ENCODE data around the gene PRICKLE4.

PRICKLE4 gene

DNA sequence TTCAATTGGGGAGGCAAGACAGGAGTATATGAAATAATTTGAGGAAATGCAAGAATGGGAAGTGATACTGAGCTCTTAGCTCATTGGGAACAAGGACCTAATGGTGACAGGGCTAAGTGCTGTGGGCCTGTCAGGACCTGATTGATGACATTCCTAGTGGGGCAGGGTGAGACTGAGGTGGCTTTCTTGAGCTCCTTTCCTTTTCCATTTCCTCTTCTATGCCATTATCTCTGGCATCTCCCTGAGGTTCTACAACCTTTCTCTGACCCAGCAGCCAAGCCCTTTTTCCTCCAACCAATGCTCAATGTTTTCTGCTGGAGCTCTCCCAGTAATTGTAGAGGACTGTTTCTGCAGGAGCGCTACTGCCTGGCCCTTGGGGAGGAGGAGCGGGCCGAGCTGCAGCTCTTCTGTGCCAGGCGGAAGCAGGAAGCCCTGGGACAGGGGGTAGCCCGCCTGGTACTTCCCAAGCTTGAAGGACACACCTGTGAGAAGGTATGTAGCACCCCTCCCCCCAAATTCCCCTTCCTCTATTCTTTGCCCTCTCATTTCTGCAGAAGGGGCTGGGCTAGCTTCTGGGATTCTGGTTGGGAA, 4.1 kb downstream of the PRICKLE4 start:
- TF ChIP-seq, protein P1, sequence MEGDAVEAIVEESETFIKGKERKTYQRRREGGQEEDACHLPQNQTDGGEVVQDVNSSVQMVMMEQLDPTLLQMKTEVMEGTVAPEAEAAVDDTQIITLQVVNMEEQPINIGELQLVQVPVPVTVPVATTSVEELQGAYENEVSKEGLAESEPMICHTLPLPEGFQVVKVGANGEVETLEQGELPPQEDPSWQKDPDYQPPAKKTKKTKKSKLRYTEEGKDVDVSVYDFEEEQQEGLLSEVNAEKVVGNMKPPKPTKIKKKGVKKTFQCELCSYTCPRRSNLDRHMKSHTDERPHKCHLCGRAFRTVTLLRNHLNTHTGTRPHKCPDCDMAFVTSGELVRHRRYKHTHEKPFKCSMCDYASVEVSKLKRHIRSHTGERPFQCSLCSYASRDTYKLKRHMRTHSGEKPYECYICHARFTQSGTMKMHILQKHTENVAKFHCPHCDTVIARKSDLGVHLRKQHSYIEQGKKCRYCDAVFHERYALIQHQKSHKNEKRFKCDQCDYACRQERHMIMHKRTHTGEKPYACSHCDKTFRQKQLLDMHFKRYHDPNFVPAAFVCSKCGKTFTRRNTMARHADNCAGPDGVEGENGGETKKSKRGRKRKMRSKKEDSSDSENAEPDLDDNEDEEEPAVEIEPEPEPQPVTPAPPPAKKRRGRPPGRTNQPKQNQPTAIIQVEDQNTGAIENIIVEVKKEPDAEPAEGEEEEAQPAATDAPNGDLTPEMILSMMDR (conservative IDR thresholded peaks at IDR 0.05; ENCODE audit: low read depth, low read length) = no peak
- H3K4me3 ChIP-seq (ENCODE audit: low read length) = no peak overlapping the region
- no peak for DNase-seq (ENCODE audit: low read depth)

- no peak overlapping the region for H3K4me3 ChIP-seq (ENCODE audit: low read length)
- no peak for DNase-seq (ENCODE audit: low read depth)
- TF ChIP-seq, protein P1 (conservative IDR thresholded peaks at IDR 0.05; ENCODE audit: low read depth, low read length) = no peak
These were observed 4.7 kb downstream of the PRICKLE4 start for GRCh38 chr6:41785254-41785653.

GRCh38 chr6:41785689-41786450, 5.3 kb downstream of the PRICKLE4 start:
- TF ChIP-seq, protein P1 (conservative IDR thresholded peaks at IDR 0.05; ENCODE audit: low read depth, low read length) = no peak
- no peak for DNase-seq (ENCODE audit: low read depth)
- peak overlapping the region; percentile 55 for H3K4me3 ChIP-seq (ENCODE audit: low read length)

- TF ChIP-seq, protein P1 (conservative IDR thresholded peaks at IDR 0.05; ENCODE audit: low read depth, low read length) = peak; percentile 57
- peak overlapping the region; percentile 100 for H3K4me3 ChIP-seq (ENCODE audit: low read length)
- no peak for DNase-seq (ENCODE audit: low read depth)
These were observed 6.1 kb downstream of the PRICKLE4 start for GRCh38 chr6:41786451-41787218.

GRCh38 chr6:41787219-41787917, 6.8 kb downstream of the PRICKLE4 start, which contains the start of gene TOMM6:
Gene TOMM6, plus strand, starts transcription at chr6:41787694. Its CDS starts 4 bp downstream, at chr6:41787698.
- peak; percentile 75 for DNase-seq (ENCODE audit: low read depth)
- TF ChIP-seq, protein P1 (conservative IDR thresholded peaks at IDR 0.05; ENCODE audit: low read depth, low read length) = peak; percentile 77
- peak within 1 kb of the TSS; percentile 100 for H3K4me3 ChIP-seq (ENCODE audit: low read length)

DNA sequence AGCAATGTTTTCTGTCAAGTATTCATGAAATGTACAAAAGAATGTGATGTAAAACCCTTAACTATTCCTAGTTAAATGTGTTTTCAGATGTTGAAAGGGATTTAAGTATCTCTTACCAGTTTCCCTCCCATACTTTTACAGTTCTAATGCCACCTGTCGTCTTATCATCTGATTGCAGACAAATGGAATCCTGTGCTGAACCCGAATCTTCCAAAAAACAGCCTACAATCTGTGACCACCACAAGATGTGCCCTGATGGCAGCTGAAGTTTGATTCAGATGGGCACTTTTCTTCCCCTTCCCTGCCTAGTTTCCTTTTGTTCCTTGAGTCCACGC, 8.8 kb downstream of the PRICKLE4 start:
- no peak overlapping the region for H3K4me3 ChIP-seq (ENCODE audit: low read length)
- no peak for DNase-seq (ENCODE audit: low read depth)
- TF ChIP-seq, protein P1 (conservative IDR thresholded peaks at IDR 0.05; ENCODE audit: low read depth, low read length) = no peak
